Activated naive CD8-positive, alpha-beta T cell treated with anti-CD3 and anti-CD28 coated beads for 36 hours (primary cell): ENCODE measurements around the gene RPL22. TPM values are rescaled to one million over a fixed set of nuclear protein-coding genes. Genes with fewer than 3 reads are reported as not detected.

ENCODE experiments used
- total RNA-seq, 2 experiments: library from RNA; stranded (reverse); gene quantifications; one replicate each; pipeline ENCODE4 v1.2.3, GENCODE V29; 2021

The RPL22 gene
- total RNA-seq, 2 experiments from 2014 or later, result 481 to 486 TPM

Other genes starting within 250 kb of the RPL22 start
- gene NPHP4, start 207.2 kb downstream of the RPL22 start, total RNA-seq, result 10 to 100 TPM; 11.4 to 12.6 TPM
- gene KCNAB2, start 153.7 kb downstream of the RPL22 start, total RNA-seq, result 100 to 1,000 TPM; 209 to 218 TPM
- under 1 TPM; 0.44 to 0.56 TPM for gene CHD5, start 19.3 kb downstream of the RPL22 start, total RNA-seq
- 1 to 10 TPM; 5.0 to 6.2 TPM for gene RNF207, start 6.5 kb upstream of the RPL22 start, total RNA-seq
- 10 to 100 TPM; 57.4 to 58.1 TPM for gene ICMT, start 36.4 kb upstream of the RPL22 start, total RNA-seq
- gene HES3, start 44.6 kb upstream of the RPL22 start, total RNA-seq, result not detected
- under 1 TPM; 0.54 to 0.56 TPM for gene GPR153, start 61.5 kb upstream of the RPL22 start, total RNA-seq
- 10 to 100 TPM; 80.8 to 86.2 TPM for gene ACOT7, start 194.2 kb upstream of the RPL22 start, total RNA-seq
- gene HES2, start 220.3 kb upstream of the RPL22 start, total RNA-seq, result not detected
- under 1 TPM; 0.39 to 0.44 TPM for gene ESPN, start 225.2 kb upstream of the RPL22 start, total RNA-seq